HG03045 (cell line): ENCODE results near the gene CNTN5.

Source experiments
- ATAC-seq: cut with Tn5 transposase; IDR thresholded peaks from one replicate; pipeline ENCODE4 v1.9.1; 2021; ENCODE audit warnings: mild to moderate bottlenecking, moderate library complexity; ENCODE audit not compliant: unreplicated experiment

Gene CNTN5

GRCh38 chr11:99501655-99502054 is 480.9 kb downstream of the CNTN5 start:
- no peak for ATAC-seq

DNA sequence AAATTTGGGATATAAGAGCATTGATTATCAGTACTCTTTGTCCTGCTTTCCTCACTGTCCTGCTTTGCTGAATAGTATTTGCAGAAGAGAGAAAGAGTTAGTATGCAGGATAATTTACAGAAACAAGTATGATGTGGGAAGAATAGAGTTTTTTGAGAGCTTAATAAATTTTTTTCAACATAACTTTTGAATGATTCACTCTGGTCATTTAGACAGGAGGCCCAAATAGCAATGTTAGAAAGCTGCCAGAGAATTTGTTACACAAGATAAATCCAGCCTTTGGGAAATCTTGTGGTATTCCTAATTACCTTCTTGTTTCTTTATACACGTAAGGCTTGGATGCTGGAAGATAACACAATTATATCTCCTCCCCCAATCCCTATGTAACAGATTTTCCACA is 484.6 kb downstream of the CNTN5 start:
- no peak for ATAC-seq

- no peak for ATAC-seq
Measured at GRCh38 chr11:99505831-99506230, 485.1 kb downstream of the CNTN5 start.

DNA sequence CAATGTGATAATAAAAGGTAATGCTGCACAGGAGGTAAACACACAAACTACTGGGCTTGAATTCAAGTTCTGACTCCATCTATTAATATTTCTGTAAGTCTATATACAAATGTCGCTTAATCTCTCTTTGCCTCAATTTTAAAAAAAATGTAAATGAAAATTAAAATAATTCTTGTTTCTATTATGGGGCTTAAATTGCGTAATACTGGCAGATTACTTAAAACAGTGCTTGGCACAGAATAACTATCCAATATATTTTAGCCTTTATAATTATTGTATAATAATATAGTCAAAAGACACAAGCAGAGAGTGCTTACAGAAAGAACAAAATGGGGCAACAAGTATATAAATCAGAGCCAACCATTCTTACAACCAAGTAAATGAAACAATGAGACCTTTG is 489.1 kb downstream of the CNTN5 start:
- ATAC-seq: no peak

GRCh38 chr11:99513368-99513767 is 492.6 kb downstream of the CNTN5 start:
- ATAC-seq: no peak

GRCh38 chr11:99519095-99519494 is 498.3 kb downstream of the CNTN5 start:
- ATAC-seq: no peak

DNA sequence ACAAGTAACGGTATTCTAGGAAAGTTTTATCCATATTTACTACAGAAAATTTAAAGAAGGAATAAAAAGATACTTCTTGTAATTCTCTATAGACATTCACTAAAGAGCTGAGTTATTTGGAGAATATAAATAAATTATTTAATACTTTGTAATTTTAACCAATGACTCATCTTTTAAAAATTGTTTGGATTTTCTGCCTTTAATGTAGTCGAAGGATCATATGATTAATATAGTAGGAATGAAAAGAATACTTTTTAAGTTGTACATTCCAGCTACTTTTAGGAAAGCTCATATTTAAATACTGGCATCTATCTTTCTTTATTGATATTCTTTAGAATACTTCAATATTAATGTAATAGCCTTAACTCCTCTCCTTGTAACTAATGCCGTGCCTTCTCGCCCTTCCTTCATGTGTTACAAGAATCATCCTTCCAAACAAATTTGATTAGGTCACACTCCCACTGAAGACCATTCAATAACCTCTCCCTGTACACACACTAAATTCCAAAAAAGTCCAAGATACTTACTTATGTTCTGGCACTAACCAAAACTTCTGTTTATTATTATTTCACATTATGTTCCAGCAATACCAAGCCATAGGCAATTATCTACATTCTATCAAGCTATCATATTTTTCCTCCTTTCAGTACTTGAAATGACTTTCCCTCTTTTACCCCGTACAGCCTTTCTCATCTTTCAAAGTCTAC is 501.9 kb downstream of the CNTN5 start:
- ATAC-seq: no peak

DNA sequence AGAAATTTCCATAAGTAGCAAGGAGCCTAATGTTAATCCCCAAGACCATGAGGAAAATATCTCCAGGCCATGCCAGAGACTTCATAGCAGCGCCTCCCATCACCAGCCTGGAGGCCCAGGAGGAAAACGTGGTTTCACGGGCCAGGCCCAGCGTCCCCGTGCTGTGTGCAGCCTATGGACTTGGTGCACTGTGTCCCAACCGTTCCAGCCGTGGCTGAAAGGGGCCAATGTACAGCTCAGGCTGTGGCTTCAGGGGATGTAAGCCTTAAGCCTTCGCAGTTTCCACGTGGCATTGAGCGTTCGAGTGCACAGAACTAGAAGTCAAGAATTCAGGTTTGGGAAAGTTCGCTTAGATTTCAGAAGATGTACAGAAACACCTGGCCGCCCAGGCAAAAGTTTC is 510.7 kb downstream of the CNTN5 start:
- ATAC-seq: no peak

- no peak for ATAC-seq
Measured at GRCh38 chr11:99534812-99535211, 514.1 kb downstream of the CNTN5 start.

DNA sequence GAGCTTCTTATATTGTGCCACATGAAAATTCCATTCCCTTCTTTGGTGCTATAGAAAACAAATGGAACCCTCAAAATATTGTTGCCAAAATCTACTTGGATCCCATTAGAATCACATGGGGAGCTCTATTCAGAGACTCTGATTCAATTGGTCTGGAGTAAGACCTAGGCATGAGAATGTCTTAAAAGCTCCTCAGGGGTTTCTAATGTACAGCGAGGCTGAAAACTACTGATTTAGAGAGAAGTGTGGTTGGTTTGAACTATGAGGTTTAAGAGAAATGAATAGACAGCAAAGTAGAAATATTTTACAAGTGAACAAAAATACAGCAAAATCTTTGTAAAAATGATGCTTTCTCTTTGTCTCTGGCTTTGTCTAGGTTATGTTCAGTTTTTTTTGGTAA is 514.7 kb downstream of the CNTN5 start:
- ATAC-seq: no peak

GRCh38 chr11:99535819-99536218 is 515.1 kb downstream of the CNTN5 start:
- no peak for ATAC-seq

GRCh38 chr11:99537681-99538080 is 516.9 kb downstream of the CNTN5 start:
- ATAC-seq: no peak

- ATAC-seq: no peak
Measured at GRCh38 chr11:99545616-99546015, 524.9 kb downstream of the CNTN5 start.

DNA sequence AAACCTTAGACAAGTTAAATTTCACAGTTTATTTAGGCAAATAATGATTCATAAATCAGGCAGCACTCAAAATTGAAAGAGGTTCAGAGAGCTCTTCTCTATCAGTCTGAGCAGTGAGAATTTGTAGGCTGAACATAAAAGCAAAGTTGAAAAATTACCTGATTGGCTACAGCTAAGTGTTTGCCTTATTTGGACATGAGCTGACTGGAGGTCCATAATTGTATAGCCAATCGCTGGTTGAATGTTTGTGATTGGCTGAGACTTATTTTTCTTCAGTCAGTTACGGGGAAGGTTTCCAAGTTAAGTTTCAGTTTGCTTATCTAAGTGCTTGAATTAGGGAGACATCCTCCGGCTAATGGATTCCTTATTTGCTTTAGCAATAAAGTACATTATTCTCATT is 527.5 kb downstream of the CNTN5 start:
- no peak for ATAC-seq

- no peak for ATAC-seq
Measured at GRCh38 chr11:99554232-99554903, 533.6 kb downstream of the CNTN5 start.

GRCh38 chr11:99555486-99555885 is 534.7 kb downstream of the CNTN5 start:
- ATAC-seq: no peak

- no peak for ATAC-seq
Measured at GRCh38 chr11:99565333-99565732, 544.6 kb downstream of the CNTN5 start.

DNA sequence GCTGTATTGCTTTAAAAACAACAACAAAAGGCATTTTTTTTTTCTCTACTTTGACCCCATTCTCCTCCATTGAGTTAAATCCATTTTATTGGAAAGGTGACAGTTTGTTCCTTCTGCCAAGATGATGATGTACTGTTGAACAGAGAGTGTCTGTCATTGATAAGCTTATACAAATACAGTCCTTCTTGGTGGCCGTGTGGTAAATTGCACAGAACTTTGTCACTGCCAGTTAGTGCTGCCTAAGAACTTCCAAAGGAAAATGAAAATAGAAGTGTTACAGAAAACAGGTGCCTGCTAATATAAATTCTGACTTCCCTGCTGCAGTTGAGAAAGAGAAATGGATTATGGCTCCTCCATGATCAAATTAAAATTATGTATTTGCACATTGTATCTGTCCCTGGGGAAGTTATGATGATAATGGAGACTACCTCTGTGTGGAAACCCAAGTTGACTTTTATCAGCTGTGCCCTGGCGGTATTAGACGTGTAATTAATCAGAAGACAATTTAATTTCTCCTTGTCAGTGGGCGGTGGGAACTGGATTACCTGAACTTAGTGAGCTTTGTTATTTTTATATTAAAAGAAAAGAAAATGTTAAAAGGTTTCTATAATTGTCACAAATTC is 546.7 kb downstream of the CNTN5 start:
- ATAC-seq: no peak

DNA sequence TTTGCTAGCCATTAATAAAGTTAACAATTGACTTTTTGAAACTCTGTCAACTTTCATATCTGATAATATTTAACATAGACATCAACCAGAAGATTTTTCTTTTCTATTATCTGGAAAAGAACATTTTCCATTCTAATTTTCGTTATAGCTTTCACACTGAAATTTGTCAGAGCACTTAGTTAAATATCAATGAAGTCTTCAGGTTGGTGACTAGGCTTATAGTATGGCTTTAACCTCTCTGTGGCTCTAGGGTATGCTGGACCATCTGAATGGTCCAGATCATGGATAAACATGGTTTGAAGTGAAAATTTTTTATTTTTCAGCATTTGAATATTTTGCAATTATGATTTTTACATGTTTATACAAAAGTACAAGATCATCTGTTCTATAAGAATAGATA is 548.1 kb downstream of the CNTN5 start:
- no peak for ATAC-seq

- ATAC-seq: peak; percentile 66
Measured at GRCh38 chr11:99571094-99571493, 550.3 kb downstream of the CNTN5 start.

DNA sequence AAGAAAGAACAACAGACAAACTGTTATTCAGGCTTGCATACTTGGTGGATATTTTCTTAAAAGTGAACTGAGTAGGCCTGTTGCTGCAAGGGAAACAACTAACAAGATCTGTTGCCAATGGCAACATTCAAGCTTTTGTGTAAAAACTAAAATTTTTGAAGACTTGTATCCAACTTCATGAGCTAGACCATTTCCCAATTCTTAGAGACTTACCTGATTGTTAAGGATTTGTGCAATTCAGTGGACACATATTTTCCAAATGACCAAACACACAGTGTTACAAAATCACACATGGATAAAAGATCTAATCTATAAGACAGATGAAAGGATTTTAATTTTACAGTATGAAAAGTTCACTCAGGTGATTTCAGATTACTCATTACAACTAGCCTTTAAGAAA is 564.1 kb downstream of the CNTN5 start:
- no peak for ATAC-seq

DNA sequence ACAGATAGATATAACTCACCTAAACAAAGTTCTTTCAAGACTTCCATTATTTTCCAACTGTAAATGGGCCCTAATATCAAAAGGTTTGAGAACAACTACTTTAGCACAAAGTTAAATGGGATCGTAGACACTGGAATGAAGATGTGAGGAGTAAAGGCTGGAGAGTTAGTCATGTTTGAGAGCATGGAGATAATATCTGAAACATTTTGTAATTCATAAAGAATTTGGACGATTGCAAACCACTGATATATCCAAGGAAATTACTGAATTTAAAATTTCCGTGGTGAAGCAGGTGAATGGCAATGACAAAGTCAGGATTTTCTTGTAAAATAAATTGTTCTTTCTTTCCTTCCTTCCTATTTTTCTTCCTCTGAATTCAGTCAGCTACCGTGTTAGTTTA is 564.9 kb downstream of the CNTN5 start:
- no peak for ATAC-seq
